ENCODE results near the gene ABCA5.

The ABCA5 gene

GRCh38 chr17:69361156-69361555 lies 34.2 kb upstream of the ABCA5 start:
- no peak for DNase-seq (ENCODE audit: low read depth)
- in situ Hi-C loops (cut with HindIII; ENCODE audit: low sequenced_read_pairs) = no loop called here
- TF ChIP-seq, protein P1, sequence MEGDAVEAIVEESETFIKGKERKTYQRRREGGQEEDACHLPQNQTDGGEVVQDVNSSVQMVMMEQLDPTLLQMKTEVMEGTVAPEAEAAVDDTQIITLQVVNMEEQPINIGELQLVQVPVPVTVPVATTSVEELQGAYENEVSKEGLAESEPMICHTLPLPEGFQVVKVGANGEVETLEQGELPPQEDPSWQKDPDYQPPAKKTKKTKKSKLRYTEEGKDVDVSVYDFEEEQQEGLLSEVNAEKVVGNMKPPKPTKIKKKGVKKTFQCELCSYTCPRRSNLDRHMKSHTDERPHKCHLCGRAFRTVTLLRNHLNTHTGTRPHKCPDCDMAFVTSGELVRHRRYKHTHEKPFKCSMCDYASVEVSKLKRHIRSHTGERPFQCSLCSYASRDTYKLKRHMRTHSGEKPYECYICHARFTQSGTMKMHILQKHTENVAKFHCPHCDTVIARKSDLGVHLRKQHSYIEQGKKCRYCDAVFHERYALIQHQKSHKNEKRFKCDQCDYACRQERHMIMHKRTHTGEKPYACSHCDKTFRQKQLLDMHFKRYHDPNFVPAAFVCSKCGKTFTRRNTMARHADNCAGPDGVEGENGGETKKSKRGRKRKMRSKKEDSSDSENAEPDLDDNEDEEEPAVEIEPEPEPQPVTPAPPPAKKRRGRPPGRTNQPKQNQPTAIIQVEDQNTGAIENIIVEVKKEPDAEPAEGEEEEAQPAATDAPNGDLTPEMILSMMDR (IDR thresholded peaks at IDR 0.05; ENCODE audit: low read depth, low read length, missing control alignments) = no peak
- no peak overlapping the region for H3K4me3 ChIP-seq (ENCODE audit: low read depth, low read length)

DNA sequence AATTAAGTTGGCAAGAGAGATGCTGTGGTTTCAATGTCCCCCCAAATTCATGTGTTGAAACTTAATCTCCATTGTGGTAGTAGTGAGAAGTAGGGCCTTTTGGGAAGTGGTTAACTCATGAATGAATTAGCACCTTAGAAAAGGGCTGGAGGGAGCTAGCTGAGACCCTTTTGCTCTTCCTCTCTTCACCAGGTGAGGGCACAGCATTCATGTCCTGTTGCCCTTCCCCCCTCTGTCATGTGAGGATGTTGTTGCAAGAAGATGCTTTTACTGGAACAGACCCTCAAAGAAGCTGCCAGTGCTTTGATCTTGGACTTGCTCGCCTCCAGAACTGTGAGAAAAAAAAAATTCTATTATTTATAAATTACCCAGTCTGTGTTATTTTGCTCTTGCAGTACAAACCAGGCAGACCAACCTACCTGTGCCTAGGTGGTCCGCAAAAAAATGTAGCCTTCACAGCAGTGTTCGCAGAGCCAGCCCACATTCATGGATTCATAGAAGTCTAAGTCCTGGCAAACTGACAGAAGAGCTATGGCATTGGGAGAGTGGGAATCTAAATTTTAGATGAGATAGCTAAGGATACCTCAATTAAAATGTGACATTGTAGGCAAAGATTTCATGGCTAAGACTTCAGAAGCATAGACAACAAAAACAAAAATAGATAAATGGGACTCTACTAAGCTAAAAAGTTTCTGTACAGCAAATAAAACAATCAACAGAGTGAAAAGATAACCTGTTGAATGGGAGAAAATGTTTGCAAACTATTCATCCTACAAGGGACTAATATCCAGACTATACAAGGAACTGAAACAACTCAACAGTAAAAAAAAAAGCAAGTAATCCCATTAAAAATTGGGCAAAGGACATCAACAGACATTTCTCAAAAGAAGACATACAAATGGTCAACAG lies 32.0 kb upstream of the ABCA5 start:
- DNase-seq (ENCODE audit: low read depth) = no peak
- H3K4me3 ChIP-seq (ENCODE audit: low read depth, low read length) = no peak overlapping the region
- in situ Hi-C loops (cut with HindIII; ENCODE audit: low sequenced_read_pairs) = no loop called here
- TF ChIP-seq, protein P1 (IDR thresholded peaks at IDR 0.05; ENCODE audit: low read depth, low read length, missing control alignments) = peak; percentile 19

DNA sequence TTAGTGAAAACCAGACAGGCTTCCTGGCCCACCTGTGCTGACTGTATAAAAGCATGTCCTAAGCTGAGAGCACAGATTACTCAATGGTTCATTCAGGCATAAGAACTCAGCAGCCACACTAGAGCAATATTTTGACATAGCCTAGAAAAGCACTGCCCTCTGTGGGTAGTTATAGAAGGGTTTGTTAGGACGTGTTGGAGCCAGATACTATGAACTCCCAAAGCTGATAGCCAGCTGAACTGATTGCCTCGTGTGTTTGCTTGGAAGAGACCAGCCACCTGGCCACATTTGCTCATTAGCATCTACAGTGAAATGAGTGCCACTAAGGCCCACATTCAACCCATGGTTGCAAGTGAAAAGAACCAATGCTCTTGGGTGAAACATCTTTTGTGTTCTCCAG lies 30.8 kb upstream of the ABCA5 start:
- TF ChIP-seq, protein P1 (IDR thresholded peaks at IDR 0.05; ENCODE audit: low read depth, low read length, missing control alignments) = no peak
- no peak overlapping the region for H3K4me3 ChIP-seq (ENCODE audit: low read depth, low read length)
- in situ Hi-C loops (cut with HindIII; ENCODE audit: low sequenced_read_pairs) = no loop called here
- DNase-seq (ENCODE audit: low read depth) = no peak

- in situ Hi-C loops (cut with HindIII; ENCODE audit: low sequenced_read_pairs) = no loop called here
- no peak for DNase-seq (ENCODE audit: low read depth)
- TF ChIP-seq, protein P1 (IDR thresholded peaks at IDR 0.05; ENCODE audit: low read depth, low read length, missing control alignments) = no peak
- H3K4me3 ChIP-seq (ENCODE audit: low read depth, low read length) = no peak overlapping the region
Observed at GRCh38 chr17:69356625-69357024, 29.7 kb upstream of the ABCA5 start.

DNA sequence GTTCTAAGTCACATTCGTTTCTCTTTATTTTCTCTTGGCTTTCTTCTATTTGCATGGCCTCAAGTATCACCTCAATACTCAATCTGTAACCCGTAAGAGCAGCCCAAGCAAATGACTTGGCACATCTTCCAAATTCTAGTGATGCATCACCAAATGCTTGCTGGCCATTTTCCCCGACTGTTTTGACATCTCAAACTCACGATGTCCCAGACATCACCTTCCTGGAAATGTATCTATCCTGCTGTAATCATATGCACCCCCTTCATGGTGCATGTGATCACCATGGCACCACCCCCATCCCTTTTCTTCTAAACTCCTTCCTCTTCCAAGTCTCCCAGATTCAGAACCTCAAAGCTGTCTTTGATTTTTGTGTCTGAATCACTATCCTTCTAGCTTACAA lies 24.0 kb upstream of the ABCA5 start:
- TF ChIP-seq, protein P1 (IDR thresholded peaks at IDR 0.05; ENCODE audit: low read depth, low read length, missing control alignments) = no peak
- DNase-seq (ENCODE audit: low read depth) = no peak
- H3K4me3 ChIP-seq (ENCODE audit: low read depth, low read length) = no peak overlapping the region
- in situ Hi-C loops (cut with HindIII; ENCODE audit: low sequenced_read_pairs) = no loop called here

DNA sequence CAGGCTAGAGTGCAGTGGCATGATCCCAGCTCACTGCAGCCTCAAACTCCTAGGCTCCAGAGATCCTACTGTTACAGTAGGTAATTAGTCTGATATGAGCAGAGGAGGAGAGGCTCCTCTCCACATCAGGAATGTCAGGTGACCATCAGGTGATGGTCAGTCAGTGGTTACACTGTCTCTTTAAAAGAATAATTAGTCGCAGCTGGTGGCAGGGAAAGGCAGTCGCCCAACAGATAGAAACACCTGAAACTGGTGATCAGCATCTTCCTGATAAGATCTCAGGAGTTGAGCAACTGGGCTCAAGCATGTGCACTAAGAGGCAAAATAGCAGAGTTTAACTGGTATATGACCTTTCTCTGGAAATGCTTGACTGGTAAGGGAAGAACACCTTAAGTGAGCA lies 21.5 kb upstream of the ABCA5 start:
- no peak for DNase-seq (ENCODE audit: low read depth)
- no peak overlapping the region for H3K4me3 ChIP-seq (ENCODE audit: low read depth, low read length)
- in situ Hi-C loops (cut with HindIII; ENCODE audit: low sequenced_read_pairs) = no loop called here
- TF ChIP-seq, protein P1 (IDR thresholded peaks at IDR 0.05; ENCODE audit: low read depth, low read length, missing control alignments) = no peak

All from astrocyte of the cerebellum (primary cell).